Activated CD8-positive, alpha-beta T cell treated with anti-CD3 and anti-CD28 coated beads for 36 hours (primary cell): ENCODE measurements around the gene BACE1. TPM values are rescaled to one million over a fixed set of nuclear protein-coding genes. Genes with fewer than 3 reads are reported as not detected.

Experiments
- ATAC-seq: fragments of 200-7000 bp; cut with Tn5 transposase; one replicate; pipeline ENCODE4 v1.10.0; 2021; ENCODE audit warnings: mild to moderate bottlenecking, moderate library complexity
- CTCF ChIA-PET: fragments of 350-600 bp; sonication (Branson Sonifier 250); formaldehyde crosslinking; loops from one replicate; lab custom pipeline; 2021; ENCODE audit warnings: antibody characterized with exemption; lab: Charles Lee
- POLR2A ChIA-PET: fragments of 350-600 bp; sonication (Branson Sonifier 250); formaldehyde crosslinking; loops from one replicate; lab custom pipeline; 2021; ENCODE audit warnings: antibody characterized with exemption; lab: Charles Lee
- DNase-seq: peaks from one replicate; pipeline ENCODE4 v3.0.0-alpha.2; 2020
- H3K27ac Mint-ChIP-seq: one replicate; pipeline ENCODE4 v1.8.0; 2021; ENCODE audit warnings: mild to moderate bottlenecking, mixed read lengths
- H3K27me3 Mint-ChIP-seq: one replicate; pipeline ENCODE4 v1.8.0; 2021; ENCODE audit warnings: mixed read lengths
- H3K36me3 Mint-ChIP-seq: one replicate; pipeline ENCODE4 v1.8.0; 2021; ENCODE audit warnings: low read depth, mixed read lengths
- H3K4me1 Mint-ChIP-seq: one replicate; pipeline ENCODE4 v1.8.0; 2021; ENCODE audit warnings: low read depth, mixed read lengths
- H3K4me3 Mint-ChIP-seq: one replicate; pipeline ENCODE4 v1.8.0; 2021; ENCODE audit warnings: mild to moderate bottlenecking, moderate library complexity, mixed read lengths
- H3K9me3 Mint-ChIP-seq: one replicate; pipeline ENCODE4 v1.8.0; 2021; ENCODE audit warnings: mixed read lengths
- intact Hi-C: fragments of 100-400 bp; cut with micrococcal nuclease; formaldehyde crosslinking; loops from one replicate; pipeline ENCODE4 v1.10.0; 2022
- total RNA-seq, 2 experiments: library from RNA; stranded (reverse); gene quantifications; one replicate each; pipeline ENCODE4 v1.2.3, GENCODE V29; 2021
- TF ChIP-seq, protein P1 (sequence below): fragments of 200-600 bp; IDR thresholded peaks from one replicate; pipeline ENCODE4 v1.8.0; 2022; ENCODE audit warnings: antibody characterized with exemption, mild to moderate bottlenecking

BACE1 gene
- total RNA-seq, 2 experiments from 2014 or later, result 0.97 to 1.5 TPM

GRCh38 chr11:117302228-117302627, 13.8 kb downstream of the BACE1 start:
- intact Hi-C loops, result no loop called here
- Mint-ChIP-seq H3K9me3 (no peaks in the 10 kb centered on the region), H3K4me3 (no peak overlapping the region), H3K27me3 (no peaks in the 10 kb centered on the region), H3K4me1 (no peaks in the 10 kb centered on the region), H3K36me3 (no peaks in the 10 kb centered on the region), H3K27ac (no peak overlapping the region)
- ChIA-PET CTCF (no interaction called here), POLR2A (interaction anchor here (1.4 kb wide), 1 partner anchor 19 kb away, joined by 3 read pairs; no protein-coding TSS in a partner anchor)
- TF ChIP-seq, protein P1, sequence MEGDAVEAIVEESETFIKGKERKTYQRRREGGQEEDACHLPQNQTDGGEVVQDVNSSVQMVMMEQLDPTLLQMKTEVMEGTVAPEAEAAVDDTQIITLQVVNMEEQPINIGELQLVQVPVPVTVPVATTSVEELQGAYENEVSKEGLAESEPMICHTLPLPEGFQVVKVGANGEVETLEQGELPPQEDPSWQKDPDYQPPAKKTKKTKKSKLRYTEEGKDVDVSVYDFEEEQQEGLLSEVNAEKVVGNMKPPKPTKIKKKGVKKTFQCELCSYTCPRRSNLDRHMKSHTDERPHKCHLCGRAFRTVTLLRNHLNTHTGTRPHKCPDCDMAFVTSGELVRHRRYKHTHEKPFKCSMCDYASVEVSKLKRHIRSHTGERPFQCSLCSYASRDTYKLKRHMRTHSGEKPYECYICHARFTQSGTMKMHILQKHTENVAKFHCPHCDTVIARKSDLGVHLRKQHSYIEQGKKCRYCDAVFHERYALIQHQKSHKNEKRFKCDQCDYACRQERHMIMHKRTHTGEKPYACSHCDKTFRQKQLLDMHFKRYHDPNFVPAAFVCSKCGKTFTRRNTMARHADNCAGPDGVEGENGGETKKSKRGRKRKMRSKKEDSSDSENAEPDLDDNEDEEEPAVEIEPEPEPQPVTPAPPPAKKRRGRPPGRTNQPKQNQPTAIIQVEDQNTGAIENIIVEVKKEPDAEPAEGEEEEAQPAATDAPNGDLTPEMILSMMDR, result no peak
- DNase-seq, result no peak
- no peak for ATAC-seq

DNA sequence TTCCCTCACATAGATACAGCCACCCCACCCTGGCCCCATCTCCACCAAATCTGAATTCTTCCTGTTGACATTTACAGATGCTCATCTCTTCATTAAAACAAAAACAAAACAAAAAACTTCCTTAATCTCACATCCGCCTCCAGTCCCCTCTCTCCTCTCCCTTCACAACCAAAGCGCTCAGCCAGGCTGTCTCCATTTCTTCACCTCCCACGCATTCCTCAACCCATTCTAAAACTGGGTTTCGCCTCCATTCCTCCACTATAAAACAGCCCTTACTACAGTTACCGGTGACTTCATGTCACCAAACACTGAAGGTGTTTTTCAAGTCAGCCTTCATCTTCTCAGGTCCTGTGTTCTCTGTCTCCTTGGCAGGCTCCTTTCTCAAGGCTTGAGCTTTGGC, 15.3 kb downstream of the BACE1 start:
- Mint-ChIP-seq H3K9me3 (no peaks in the 10 kb centered on the region), H3K27me3 (no peaks in the 10 kb centered on the region), H3K27ac (no peak overlapping the region), H3K4me1 (no peaks in the 10 kb centered on the region), H3K4me3 (no peak overlapping the region), H3K36me3 (no peaks in the 10 kb centered on the region)
- ChIA-PET CTCF (interaction anchor here (1.4 kb wide), 1 partner anchor 13 kb away, joined by 4 read pairs; no protein-coding TSS in a partner anchor), POLR2A (no interaction called here)
- intact Hi-C loops, result no loop called here
- ATAC-seq (no peak), DNase-seq (no peak)
- TF ChIP-seq, protein P1, result no peak

- ATAC-seq, result no peak
- no peaks in the 10 kb centered on the region for H3K36me3 Mint-ChIP-seq
- intact Hi-C loops, result no loop called here
- no peaks in the 10 kb centered on the region for H3K4me1 Mint-ChIP-seq
- H3K9me3 Mint-ChIP-seq, result no peaks in the 10 kb centered on the region
- no peak overlapping the region for H3K4me3 Mint-ChIP-seq
- CTCF ChIA-PET, result interaction anchor here (1.4 kb wide), 1 partner anchor 12 kb away, joined by 4 read pairs; no protein-coding TSS in a partner anchor
- DNase-seq, result no peak
- TF ChIP-seq, protein P1, result no peak
- no peak overlapping the region for H3K27ac Mint-ChIP-seq
- POLR2A ChIA-PET, result no interaction called here
- H3K27me3 Mint-ChIP-seq, result no peaks in the 10 kb centered on the region
Measured at GRCh38 chr11:117300283-117300663, 15.8 kb downstream of the BACE1 start.

GRCh38 chr11:117299351-117300282, 16.4 kb downstream of the BACE1 start:
- no peaks in the 10 kb centered on the region for H3K4me1 Mint-ChIP-seq
- CTCF ChIA-PET, result interaction anchor here (1.4 kb wide), 1 partner anchor 12 kb away, joined by 4 read pairs; no protein-coding TSS in a partner anchor
- POLR2A ChIA-PET, result no interaction called here
- H3K36me3 Mint-ChIP-seq, result no peaks in the 10 kb centered on the region
- no peak overlapping the region for H3K4me3 Mint-ChIP-seq
- H3K9me3 Mint-ChIP-seq, result no peaks in the 10 kb centered on the region
- H3K27me3 Mint-ChIP-seq, result no peaks in the 10 kb centered on the region
- no peak overlapping the region for H3K27ac Mint-ChIP-seq
- no peak for DNase-seq
- TF ChIP-seq, protein P1, result no peak
- no peak for ATAC-seq
- intact Hi-C loops, result no loop called here

- ATAC-seq (no peak), DNase-seq (no peak)
- Mint-ChIP-seq H3K27me3 (no peaks in the 10 kb centered on the region), H3K27ac (no peak overlapping the region), H3K4me3 (no peak overlapping the region), H3K4me1 (no peaks in the 10 kb centered on the region), H3K36me3 (no peaks in the 10 kb centered on the region), H3K9me3 (no peaks in the 10 kb centered on the region)
- TF ChIP-seq, protein P1, result no peak
- intact Hi-C loops, result no loop called here
- POLR2A ChIA-PET, result no interaction called here
- CTCF ChIA-PET, result no interaction called here
Measured at GRCh38 chr11:117298195-117298594, 17.9 kb downstream of the BACE1 start.
